ENCODE results near the gene GMEB2.

GMEB2 gene

DNA sequence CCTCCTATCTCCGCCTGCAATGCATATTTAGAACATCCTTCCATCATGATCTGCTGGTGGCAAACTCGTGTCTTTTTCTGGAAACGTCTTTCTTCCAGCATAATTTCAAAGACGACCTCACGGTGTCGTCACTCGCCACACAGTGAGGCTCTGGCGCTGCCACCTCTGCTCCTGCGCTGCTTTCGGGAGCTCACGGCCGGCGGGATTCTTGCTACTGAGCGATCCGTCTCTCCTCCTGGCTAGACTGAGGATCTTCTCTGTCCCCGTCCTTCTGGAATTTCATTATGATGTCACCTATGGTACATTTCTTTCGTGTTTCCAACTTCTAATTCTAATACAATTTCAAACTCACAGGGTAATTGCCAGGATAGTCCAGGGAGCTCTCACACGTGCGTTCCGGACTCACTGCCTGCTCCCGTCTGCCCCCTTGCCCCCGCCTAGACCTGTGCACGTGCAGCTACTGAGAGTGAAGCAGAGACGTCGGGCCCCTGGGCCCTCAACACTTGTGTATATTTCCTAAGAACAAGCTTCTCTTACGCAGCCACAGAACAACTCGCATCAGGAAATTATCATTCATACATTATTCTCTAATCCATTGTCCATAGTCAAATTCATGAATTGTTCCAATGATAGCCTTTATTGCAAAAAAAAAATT is 27.4 kb downstream of the GMEB2 start:
- Histone ChIP-seq H3K36me3 (ENCODE audit: control insufficient read depth, insufficient read depth, low read length) (peaks cover 23% of the 10 kb centered on the region), H3K9me3 (ENCODE audit: control insufficient read depth, insufficient read depth, low read length) (no peaks in the 10 kb centered on the region), H3K4me3 (ENCODE audit: low read depth, low read length) (no peak overlapping the region), H3K9ac (ENCODE audit: low read depth, low read length) (no peak overlapping the region), H3K27me3 (ENCODE audit: control insufficient read depth, insufficient read depth, low read length) (no peaks in the 10 kb centered on the region), H3K4me1 (ENCODE audit: control insufficient read depth, insufficient read depth, low read length) (no peaks in the 10 kb centered on the region)

DNA sequence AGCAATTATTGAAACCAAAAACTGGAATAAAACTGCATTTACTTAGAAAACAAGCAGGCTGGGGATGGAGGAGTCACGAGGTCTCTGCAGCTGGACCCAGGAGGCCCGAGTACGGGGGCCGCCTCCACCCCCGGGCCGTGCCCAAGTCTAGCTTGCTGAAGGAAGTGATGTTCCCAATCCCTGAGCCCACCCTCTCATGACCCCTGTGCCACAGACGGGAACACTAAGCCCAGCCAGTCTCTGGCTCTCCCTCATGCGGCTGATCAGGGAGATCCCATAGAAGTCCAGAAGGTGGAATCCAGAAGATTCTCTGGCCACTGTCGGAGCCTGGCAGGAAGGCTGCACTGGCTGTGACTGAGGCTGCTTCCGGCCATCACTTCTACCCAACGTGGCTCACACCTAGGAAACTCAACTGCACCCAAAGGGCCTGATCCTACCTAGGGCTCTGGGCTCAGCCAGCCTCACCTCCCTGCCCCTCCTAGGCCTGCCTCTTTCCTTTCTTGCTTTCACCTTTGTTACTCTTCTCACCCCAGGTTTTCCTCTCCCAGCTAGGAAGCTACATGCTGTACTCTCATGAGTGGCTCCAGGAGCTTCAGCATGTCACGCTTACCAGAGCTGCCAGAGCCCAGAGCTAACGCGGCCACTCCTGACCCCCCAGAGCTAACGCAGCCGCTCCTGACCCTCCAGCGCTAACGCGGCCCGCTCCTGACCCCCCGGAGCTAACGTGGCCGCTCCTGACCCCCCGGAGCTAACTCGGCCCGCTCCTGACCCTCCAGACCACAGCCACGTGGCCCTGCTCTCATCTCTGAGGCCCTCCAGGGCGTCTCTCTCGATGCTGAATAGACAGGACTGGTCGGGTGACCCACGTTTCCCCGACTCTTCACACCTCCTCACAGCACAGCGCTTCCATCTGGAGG is 28.2 kb downstream of the GMEB2 start:
- Histone ChIP-seq H3K27me3 (ENCODE audit: control insufficient read depth, insufficient read depth, low read length) (no peaks in the 10 kb centered on the region), H3K4me1 (ENCODE audit: control insufficient read depth, insufficient read depth, low read length) (no peaks in the 10 kb centered on the region), H3K9me3 (ENCODE audit: control insufficient read depth, insufficient read depth, low read length) (no peaks in the 10 kb centered on the region), H3K36me3 (ENCODE audit: control insufficient read depth, insufficient read depth, low read length) (peaks cover 20% of the 10 kb centered on the region), H3K9ac (ENCODE audit: low read depth, low read length) (no peak overlapping the region), H3K4me3 (ENCODE audit: low read depth, low read length) (no peak overlapping the region)

DNA sequence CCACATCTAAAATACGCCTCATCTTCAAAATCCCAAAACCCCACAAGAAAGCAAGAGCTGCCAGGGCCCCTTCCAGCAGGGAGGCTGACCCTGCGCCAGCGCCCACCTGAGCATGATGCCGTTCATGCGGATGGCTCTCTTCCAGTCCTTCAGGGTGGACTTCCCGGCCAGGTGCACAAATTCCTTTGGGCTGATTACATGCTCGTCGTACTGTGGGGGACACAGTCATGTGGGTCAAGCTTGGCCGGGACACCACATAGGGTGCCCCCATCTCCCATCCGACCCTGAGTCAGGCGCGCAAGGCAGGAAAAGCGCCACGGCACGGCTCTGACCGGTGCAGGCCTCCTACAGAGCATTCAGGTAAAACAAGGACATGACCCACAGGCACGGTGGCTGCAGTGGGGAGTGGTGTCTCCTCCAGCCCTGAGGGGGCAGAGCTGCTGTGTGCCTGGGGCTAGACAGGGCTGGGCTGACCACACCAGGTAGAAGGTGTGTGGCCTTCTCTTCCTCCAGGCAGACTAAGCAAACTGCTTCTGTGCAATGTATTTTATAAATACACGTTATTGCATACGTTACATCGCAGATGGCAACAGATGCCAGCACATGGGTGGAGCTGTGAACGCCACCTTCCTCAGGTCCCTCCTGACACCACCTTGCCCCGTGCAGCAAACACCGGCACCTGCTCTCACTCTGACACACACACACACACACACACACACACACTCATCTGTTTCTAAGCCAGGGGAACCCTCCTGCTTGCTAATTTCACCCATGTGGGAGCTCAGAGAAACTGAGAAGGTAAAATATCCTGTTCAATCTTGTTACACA is 29.0 kb downstream of the GMEB2 start:
- Histone ChIP-seq H3K4me3 (ENCODE audit: low read depth, low read length) (no peak overlapping the region), H3K27me3 (ENCODE audit: control insufficient read depth, insufficient read depth, low read length) (no peaks in the 10 kb centered on the region), H3K9me3 (ENCODE audit: control insufficient read depth, insufficient read depth, low read length) (no peaks in the 10 kb centered on the region), H3K4me1 (ENCODE audit: control insufficient read depth, insufficient read depth, low read length) (no peaks in the 10 kb centered on the region), H3K36me3 (ENCODE audit: control insufficient read depth, insufficient read depth, low read length) (peaks cover 24% of the 10 kb centered on the region), H3K9ac (ENCODE audit: low read depth, low read length) (no peak overlapping the region)

GRCh38 chr20:63596423-63596822 is 30.5 kb downstream of the GMEB2 start:
- no peaks in the 10 kb centered on the region for H3K27me3 ChIP-seq (ENCODE audit: control insufficient read depth, insufficient read depth, low read length)
- no peaks in the 10 kb centered on the region for H3K9me3 ChIP-seq (ENCODE audit: control insufficient read depth, insufficient read depth, low read length)
- H3K4me3 ChIP-seq (ENCODE audit: low read depth, low read length), result no peak overlapping the region
- H3K36me3 ChIP-seq (ENCODE audit: control insufficient read depth, insufficient read depth, low read length), result peaks cover 24% of the 10 kb centered on the region
- H3K9ac ChIP-seq (ENCODE audit: low read depth, low read length), result no peak overlapping the region
- no peaks in the 10 kb centered on the region for H3K4me1 ChIP-seq (ENCODE audit: control insufficient read depth, insufficient read depth, low read length)

GRCh38 chr20:63595416-63596127 is 31.3 kb downstream of the GMEB2 start:
- H3K9ac ChIP-seq (ENCODE audit: low read depth, low read length), result no peak overlapping the region
- H3K36me3 ChIP-seq (ENCODE audit: control insufficient read depth, insufficient read depth, low read length), result peaks cover 20% of the 10 kb centered on the region
- H3K4me3 ChIP-seq (ENCODE audit: low read depth, low read length), result no peak overlapping the region
- no peaks in the 10 kb centered on the region for H3K9me3 ChIP-seq (ENCODE audit: control insufficient read depth, insufficient read depth, low read length)
- no peaks in the 10 kb centered on the region for H3K27me3 ChIP-seq (ENCODE audit: control insufficient read depth, insufficient read depth, low read length)
- H3K4me1 ChIP-seq (ENCODE audit: control insufficient read depth, insufficient read depth, low read length), result no peaks in the 10 kb centered on the region

GRCh38 chr20:63594043-63594561 is 32.8 kb downstream of the GMEB2 start:
- Histone ChIP-seq H3K9ac (ENCODE audit: low read depth, low read length) (no peak overlapping the region), H3K27me3 (ENCODE audit: control insufficient read depth, insufficient read depth, low read length) (no peaks in the 10 kb centered on the region), H3K36me3 (ENCODE audit: control insufficient read depth, insufficient read depth, low read length) (peaks cover 33% of the 10 kb centered on the region), H3K4me3 (ENCODE audit: low read depth, low read length) (no peak overlapping the region), H3K9me3 (ENCODE audit: control insufficient read depth, insufficient read depth, low read length) (no peaks in the 10 kb centered on the region), H3K4me1 (ENCODE audit: control insufficient read depth, insufficient read depth, low read length) (no peaks in the 10 kb centered on the region)

DNA sequence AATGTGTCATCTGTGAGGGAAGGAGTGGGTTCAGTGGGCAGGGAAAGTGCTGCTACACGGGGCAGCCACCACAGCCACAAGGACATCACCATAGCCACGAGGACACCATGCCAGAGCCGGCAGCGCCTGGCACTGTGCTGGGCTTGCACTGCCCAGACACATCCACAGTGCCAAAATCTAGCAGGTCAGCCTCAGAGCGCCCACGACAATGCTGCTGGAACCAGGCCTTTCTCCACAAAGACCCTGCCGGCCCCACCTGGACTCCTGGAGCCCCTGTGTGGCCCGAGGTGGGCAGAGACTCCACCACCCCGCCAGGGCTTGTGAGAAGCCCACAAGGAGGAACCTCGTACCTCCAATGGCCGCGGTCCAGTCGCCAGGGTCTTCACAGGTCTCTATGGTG is 34.2 kb downstream of the GMEB2 start:
- H3K9ac ChIP-seq (ENCODE audit: low read depth, low read length), result no peak overlapping the region
- H3K4me1 ChIP-seq (ENCODE audit: control insufficient read depth, insufficient read depth, low read length), result peaks cover 2% of the 10 kb centered on the region
- H3K27me3 ChIP-seq (ENCODE audit: control insufficient read depth, insufficient read depth, low read length), result no peaks in the 10 kb centered on the region
- no peaks in the 10 kb centered on the region for H3K9me3 ChIP-seq (ENCODE audit: control insufficient read depth, insufficient read depth, low read length)
- no peak overlapping the region for H3K4me3 ChIP-seq (ENCODE audit: low read depth, low read length)
- H3K36me3 ChIP-seq (ENCODE audit: control insufficient read depth, insufficient read depth, low read length), result peaks cover 36% of the 10 kb centered on the region

GRCh38 chr20:63591786-63592355 is 35.0 kb downstream of the GMEB2 start:
- peaks cover 2% of the 10 kb centered on the region for H3K4me1 ChIP-seq (ENCODE audit: control insufficient read depth, insufficient read depth, low read length)
- peaks cover 36% of the 10 kb centered on the region for H3K36me3 ChIP-seq (ENCODE audit: control insufficient read depth, insufficient read depth, low read length)
- no peak overlapping the region for H3K4me3 ChIP-seq (ENCODE audit: low read depth, low read length)
- H3K27me3 ChIP-seq (ENCODE audit: control insufficient read depth, insufficient read depth, low read length), result no peaks in the 10 kb centered on the region
- no peaks in the 10 kb centered on the region for H3K9me3 ChIP-seq (ENCODE audit: control insufficient read depth, insufficient read depth, low read length)
- no peak overlapping the region for H3K9ac ChIP-seq (ENCODE audit: low read depth, low read length)

DNA sequence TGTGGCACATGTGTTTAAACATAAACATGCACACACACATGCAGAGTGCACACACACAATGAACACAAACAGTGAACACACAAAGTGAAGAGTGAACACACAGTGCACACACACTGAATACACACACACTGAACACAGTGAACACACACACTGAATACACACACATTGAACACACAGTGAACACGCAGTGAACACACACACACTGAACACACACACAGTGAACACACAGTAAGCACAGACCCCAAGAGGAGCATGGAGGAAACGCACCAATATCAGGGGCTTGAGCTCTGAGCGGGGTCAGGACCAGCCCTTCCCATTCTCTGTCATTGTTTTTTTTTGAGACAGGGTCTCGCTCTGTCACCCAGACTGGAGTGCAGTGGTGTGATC is 35.8 kb downstream of the GMEB2 start:
- H3K27me3 ChIP-seq (ENCODE audit: control insufficient read depth, insufficient read depth, low read length), result no peaks in the 10 kb centered on the region
- H3K9ac ChIP-seq (ENCODE audit: low read depth, low read length), result no peak overlapping the region
- H3K4me1 ChIP-seq (ENCODE audit: control insufficient read depth, insufficient read depth, low read length), result peaks cover 2% of the 10 kb centered on the region
- H3K4me3 ChIP-seq (ENCODE audit: low read depth, low read length), result no peak overlapping the region
- no peaks in the 10 kb centered on the region for H3K9me3 ChIP-seq (ENCODE audit: control insufficient read depth, insufficient read depth, low read length)
- peaks cover 36% of the 10 kb centered on the region for H3K36me3 ChIP-seq (ENCODE audit: control insufficient read depth, insufficient read depth, low read length)

GRCh38 chr20:63590218-63591146 is 36.4 kb downstream of the GMEB2 start:
- Histone ChIP-seq H3K4me3 (ENCODE audit: low read depth, low read length) (no peak overlapping the region), H3K9me3 (ENCODE audit: control insufficient read depth, insufficient read depth, low read length) (no peaks in the 10 kb centered on the region), H3K9ac (ENCODE audit: low read depth, low read length) (no peak overlapping the region), H3K36me3 (ENCODE audit: control insufficient read depth, insufficient read depth, low read length) (peaks cover 36% of the 10 kb centered on the region), H3K4me1 (ENCODE audit: control insufficient read depth, insufficient read depth, low read length) (peaks cover 2% of the 10 kb centered on the region), H3K27me3 (ENCODE audit: control insufficient read depth, insufficient read depth, low read length) (no peaks in the 10 kb centered on the region)

Data from iPS-15b (cell line).